ENCODE results near the gene PCDH17. TPM values are rescaled to one million over a fixed set of nuclear protein-coding genes. Genes with fewer than 3 reads are reported as not detected.

The PCDH17 gene
- total RNA-seq, 1 donor, result under 0.01 TPM

DNA sequence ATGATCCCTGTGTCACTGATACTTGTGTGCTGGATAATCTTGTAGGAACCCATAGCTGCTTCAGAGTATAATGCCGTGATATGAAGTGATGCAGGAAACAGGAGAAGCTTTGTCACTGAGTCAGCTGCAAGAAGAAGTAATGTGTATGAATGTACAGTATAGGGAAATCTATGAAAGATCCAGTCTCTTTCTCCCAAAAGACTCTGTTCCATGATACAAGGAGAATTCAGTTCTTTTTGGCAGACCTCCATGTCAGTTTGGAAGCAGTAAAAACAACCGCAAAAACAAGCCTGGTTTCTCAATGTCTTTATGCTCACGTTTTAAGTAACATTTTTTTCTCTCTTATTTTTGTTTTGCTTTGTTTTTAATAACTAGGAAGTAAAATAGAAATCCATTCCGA lies 33.9 kb downstream of the PCDH17 start:
- Histone ChIP-seq H3K4me3 (ENCODE audit: low read length) (no peak overlapping the region), H3K4me1 (ENCODE audit: insufficient read depth, low read length) (no peaks in the 10 kb centered on the region), H3K27me3 (ENCODE audit: insufficient read depth, low read length) (no peaks in the 10 kb centered on the region), H3K9me3 (ENCODE audit: low read depth, low read length) (peaks cover 5% of the 10 kb centered on the region)

GRCh38 chr13:57666131-57666953 lies 34.8 kb downstream of the PCDH17 start:
- Histone ChIP-seq H3K27me3 (ENCODE audit: insufficient read depth, low read length) (no peaks in the 10 kb centered on the region), H3K4me1 (ENCODE audit: insufficient read depth, low read length) (no peaks in the 10 kb centered on the region), H3K4me3 (ENCODE audit: low read length) (no peak overlapping the region), H3K9me3 (ENCODE audit: low read depth, low read length) (peaks cover 5% of the 10 kb centered on the region)

DNA sequence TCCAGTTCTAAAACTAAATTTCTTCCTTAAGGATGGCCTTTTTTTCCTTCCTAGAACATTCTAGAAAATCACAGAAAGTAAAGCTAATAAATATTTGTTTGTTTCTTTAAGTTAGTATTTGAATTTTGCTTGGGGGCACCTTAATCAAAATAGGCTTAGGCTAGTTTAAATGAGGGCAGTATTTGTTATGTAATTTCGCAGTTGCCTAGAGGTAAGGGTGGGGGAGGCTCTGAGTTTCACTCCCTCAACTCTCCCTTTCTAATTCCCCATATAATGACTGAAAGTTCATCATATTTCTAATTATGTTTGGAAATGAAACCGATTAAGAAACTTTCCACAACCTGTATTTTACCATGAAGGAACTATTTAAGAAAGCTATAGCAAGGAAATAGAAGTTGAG lies 40.6 kb downstream of the PCDH17 start:
- Histone ChIP-seq H3K4me3 (ENCODE audit: low read length) (no peak overlapping the region), H3K27me3 (ENCODE audit: insufficient read depth, low read length) (no peaks in the 10 kb centered on the region), H3K4me1 (ENCODE audit: insufficient read depth, low read length) (no peaks in the 10 kb centered on the region), H3K9me3 (ENCODE audit: low read depth, low read length) (peaks cover 5% of the 10 kb centered on the region)

GRCh38 chr13:57673197-57673596 lies 41.7 kb downstream of the PCDH17 start:
- Histone ChIP-seq H3K4me1 (ENCODE audit: insufficient read depth, low read length) (no peaks in the 10 kb centered on the region), H3K4me3 (ENCODE audit: low read length) (no peak overlapping the region), H3K27me3 (ENCODE audit: insufficient read depth, low read length) (no peaks in the 10 kb centered on the region), H3K9me3 (ENCODE audit: low read depth, low read length) (peaks cover 5% of the 10 kb centered on the region)

DNA sequence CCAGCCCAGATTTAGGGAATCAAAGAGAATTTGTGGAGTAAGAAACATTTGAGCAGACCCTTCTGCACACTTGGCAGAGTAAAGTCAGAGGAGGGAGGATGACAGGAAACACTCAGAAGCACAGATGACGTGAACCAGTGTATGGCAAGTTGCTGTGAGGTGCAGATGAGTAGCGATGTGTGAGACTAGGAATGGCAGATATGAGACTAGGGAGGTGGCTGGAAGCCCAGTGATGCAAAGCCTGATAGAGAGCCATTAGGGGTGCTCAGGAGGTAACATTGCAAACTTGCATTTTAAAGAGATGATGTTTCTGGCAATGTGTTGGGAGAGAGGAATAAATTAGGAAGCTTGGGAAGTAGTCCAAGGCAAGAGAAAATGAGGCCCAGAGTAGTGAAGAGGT lies 44.0 kb downstream of the PCDH17 start:
- Histone ChIP-seq H3K9me3 (ENCODE audit: low read depth, low read length) (no peaks in the 10 kb centered on the region), H3K27me3 (ENCODE audit: insufficient read depth, low read length) (no peaks in the 10 kb centered on the region), H3K4me3 (ENCODE audit: low read length) (no peak overlapping the region), H3K4me1 (ENCODE audit: insufficient read depth, low read length) (no peaks in the 10 kb centered on the region)

DNA sequence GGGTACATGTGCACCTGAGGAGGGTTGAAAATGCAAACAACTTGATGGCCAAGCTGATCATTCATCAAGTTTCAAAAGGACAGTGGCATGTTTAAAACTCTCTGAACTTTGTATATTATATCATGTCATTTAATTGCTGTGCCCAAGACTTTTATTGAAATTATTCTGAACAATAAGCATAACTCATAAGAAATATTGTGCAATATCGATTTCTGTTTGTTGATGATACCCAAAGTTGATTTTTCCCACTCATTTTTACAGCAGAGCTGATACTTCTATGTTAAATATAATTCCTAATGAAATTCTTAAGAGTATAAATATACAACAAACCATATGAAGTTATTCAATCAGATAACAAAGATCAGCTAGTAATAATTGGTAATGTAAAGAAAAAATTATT lies 49.1 kb downstream of the PCDH17 start:
- no peaks in the 10 kb centered on the region for H3K27me3 ChIP-seq (ENCODE audit: insufficient read depth, low read length)
- no peaks in the 10 kb centered on the region for H3K4me1 ChIP-seq (ENCODE audit: insufficient read depth, low read length)
- no peaks in the 10 kb centered on the region for H3K9me3 ChIP-seq (ENCODE audit: low read depth, low read length)
- no peak overlapping the region for H3K4me3 ChIP-seq (ENCODE audit: low read length)

GRCh38 chr13:57682128-57682716 lies 50.7 kb downstream of the PCDH17 start:
- no peak overlapping the region for H3K4me3 ChIP-seq (ENCODE audit: low read length)
- no peaks in the 10 kb centered on the region for H3K9me3 ChIP-seq (ENCODE audit: low read depth, low read length)
- H3K27me3 ChIP-seq (ENCODE audit: insufficient read depth, low read length), result no peaks in the 10 kb centered on the region
- no peaks in the 10 kb centered on the region for H3K4me1 ChIP-seq (ENCODE audit: insufficient read depth, low read length)

- no peak overlapping the region for H3K4me3 ChIP-seq (ENCODE audit: low read length)
- no peaks in the 10 kb centered on the region for H3K4me1 ChIP-seq (ENCODE audit: insufficient read depth, low read length)
- no peaks in the 10 kb centered on the region for H3K27me3 ChIP-seq (ENCODE audit: insufficient read depth, low read length)
- H3K9me3 ChIP-seq (ENCODE audit: low read depth, low read length), result no peaks in the 10 kb centered on the region
Measured at GRCh38 chr13:57698851-57699250, 67.3 kb downstream of the PCDH17 start.

DNA sequence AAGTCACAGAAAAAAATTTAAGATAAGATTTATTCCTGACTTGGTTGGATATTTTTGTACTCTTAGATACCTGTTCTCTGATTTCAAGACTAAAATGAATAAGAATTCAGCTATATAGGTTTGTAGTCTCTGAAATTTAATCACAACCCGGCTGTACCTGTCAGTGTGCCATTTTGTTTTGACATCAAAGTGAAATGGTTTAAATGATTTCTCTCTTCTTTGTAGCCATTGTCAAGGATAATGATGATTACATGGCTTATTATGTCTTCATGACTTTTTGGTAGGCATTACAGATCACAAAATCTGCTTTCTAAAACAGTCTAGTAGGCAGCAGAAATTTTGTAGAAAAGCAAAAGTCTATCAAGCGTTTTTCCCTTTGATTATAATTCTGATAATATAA lies 72.5 kb downstream of the PCDH17 start:
- H3K27me3 ChIP-seq (ENCODE audit: insufficient read depth, low read length), result no peaks in the 10 kb centered on the region
- H3K9me3 ChIP-seq (ENCODE audit: low read depth, low read length), result no peaks in the 10 kb centered on the region
- H3K4me1 ChIP-seq (ENCODE audit: insufficient read depth, low read length), result no peaks in the 10 kb centered on the region
- H3K4me3 ChIP-seq (ENCODE audit: low read length), result no peak overlapping the region

DNA sequence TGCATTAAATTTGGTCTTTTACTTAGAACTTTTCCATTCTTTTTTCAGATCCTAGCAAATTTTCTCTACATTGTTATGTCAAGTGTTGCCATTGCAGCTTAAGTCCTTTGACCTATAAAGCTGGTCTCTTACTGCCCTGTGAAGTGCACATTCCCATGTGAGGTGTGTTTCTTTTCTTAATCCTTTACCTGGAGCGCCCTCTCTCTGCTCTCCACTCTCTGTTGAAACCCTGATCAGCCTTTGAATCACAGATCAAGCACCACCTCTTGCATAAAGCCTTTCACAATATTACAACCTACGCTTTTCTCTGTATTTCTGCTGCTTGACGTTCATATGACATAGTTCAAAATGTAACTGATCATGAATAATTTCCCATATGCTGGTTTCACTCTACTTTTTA lies 84.8 kb downstream of the PCDH17 start:
- H3K9me3 ChIP-seq (ENCODE audit: low read depth, low read length), result no peaks in the 10 kb centered on the region
- H3K4me3 ChIP-seq (ENCODE audit: low read length), result no peak overlapping the region
- H3K4me1 ChIP-seq (ENCODE audit: insufficient read depth, low read length), result no peaks in the 10 kb centered on the region
- no peaks in the 10 kb centered on the region for H3K27me3 ChIP-seq (ENCODE audit: insufficient read depth, low read length)

DNA sequence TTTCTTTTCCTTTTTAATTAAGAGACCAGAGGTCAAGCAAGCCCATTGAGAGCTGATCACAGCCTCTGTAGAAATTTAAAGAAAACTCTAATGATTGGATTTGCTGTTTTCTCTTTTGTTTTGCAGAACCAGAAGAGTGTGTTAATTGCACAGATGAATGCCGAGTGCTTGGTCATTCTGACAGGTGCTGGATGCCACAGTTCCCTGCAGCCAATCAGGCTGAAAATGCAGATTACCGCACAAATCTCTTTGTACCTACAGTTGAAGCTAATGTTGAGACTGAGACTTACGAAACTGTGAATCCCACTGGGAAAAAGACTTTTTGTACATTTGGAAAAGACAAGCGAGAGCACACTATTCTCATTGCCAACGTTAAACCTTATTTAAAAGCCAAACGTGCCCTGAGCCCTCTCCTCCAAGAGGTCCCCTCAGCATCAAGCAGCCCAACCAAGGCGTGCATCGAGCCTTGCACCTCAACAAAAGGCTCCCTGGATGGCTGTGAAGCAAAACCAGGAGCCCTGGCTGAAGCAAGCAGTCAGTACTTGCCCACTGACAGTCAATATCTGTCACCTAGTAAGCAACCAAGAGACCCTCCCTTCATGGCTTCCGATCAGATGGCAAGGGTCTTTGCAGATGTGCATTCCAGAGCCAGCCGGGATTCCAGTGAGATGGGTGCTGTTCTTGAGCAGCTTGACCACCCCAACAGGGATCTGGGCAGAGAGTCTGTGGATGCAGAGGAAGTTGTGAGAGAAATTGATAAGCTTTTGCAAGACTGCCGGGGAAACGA lies 93.1 kb downstream of the PCDH17 start:
- Histone ChIP-seq H3K4me1 (ENCODE audit: insufficient read depth, low read length) (no peaks in the 10 kb centered on the region), H3K4me3 (ENCODE audit: low read length) (no peak overlapping the region), H3K9me3 (ENCODE audit: low read depth, low read length) (no peaks in the 10 kb centered on the region), H3K27me3 (ENCODE audit: insufficient read depth, low read length) (no peaks in the 10 kb centered on the region)

DNA sequence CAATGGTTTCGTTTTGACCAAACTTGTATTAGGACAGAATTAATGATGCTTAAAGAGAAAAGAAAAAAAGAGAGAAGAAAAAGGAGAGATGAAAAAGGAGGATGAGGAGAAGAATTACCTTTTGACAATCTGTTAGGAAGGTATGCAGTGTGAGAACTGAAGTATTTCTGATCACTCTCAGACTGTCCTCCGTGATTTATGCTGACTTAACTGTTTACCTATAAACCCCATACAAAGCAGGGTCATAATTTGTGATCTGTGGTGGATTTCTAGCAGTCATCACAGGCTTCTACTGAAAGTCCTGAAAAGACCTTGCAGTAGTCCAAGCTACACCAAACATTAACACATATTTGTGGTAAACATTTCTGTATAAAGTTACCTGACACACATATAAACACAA lies 93.9 kb downstream of the PCDH17 start:
- Histone ChIP-seq H3K9me3 (ENCODE audit: low read depth, low read length) (no peaks in the 10 kb centered on the region), H3K4me3 (ENCODE audit: low read length) (no peak overlapping the region), H3K4me1 (ENCODE audit: insufficient read depth, low read length) (no peaks in the 10 kb centered on the region), H3K27me3 (ENCODE audit: insufficient read depth, low read length) (no peaks in the 10 kb centered on the region)

- no peak overlapping the region for H3K4me3 ChIP-seq (ENCODE audit: low read length)
- H3K27me3 ChIP-seq (ENCODE audit: insufficient read depth, low read length), result no peaks in the 10 kb centered on the region
- no peaks in the 10 kb centered on the region for H3K4me1 ChIP-seq (ENCODE audit: insufficient read depth, low read length)
- no peaks in the 10 kb centered on the region for H3K9me3 ChIP-seq (ENCODE audit: low read depth, low read length)
Measured at GRCh38 chr13:57726981-57727380, 95.4 kb downstream of the PCDH17 start.

DNA sequence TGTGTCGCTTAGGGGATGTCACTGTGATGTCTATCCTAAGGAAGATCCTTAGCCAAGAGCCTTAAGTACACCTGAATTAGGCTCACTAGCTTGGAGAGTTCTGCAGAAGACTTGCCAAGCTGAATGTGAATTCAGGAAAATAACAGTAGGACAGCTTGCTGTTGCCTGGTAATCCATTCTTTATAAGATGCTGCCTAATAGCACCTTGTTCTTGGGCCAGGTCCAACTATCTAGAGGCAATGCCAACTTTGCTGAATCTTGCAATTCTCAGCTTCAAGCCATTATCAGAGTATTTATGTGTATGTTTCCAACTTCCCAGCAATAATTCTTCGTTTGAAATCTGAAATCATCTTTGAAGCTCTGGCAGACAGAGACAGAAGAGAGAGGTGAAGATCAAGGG lies 102.8 kb downstream of the PCDH17 start:
- Histone ChIP-seq H3K9me3 (ENCODE audit: low read depth, low read length) (no peaks in the 10 kb centered on the region), H3K4me3 (ENCODE audit: low read length) (no peak overlapping the region), H3K4me1 (ENCODE audit: insufficient read depth, low read length) (no peaks in the 10 kb centered on the region)

GRCh38 chr13:57739089-57739488 lies 107.5 kb downstream of the PCDH17 start:
- Histone ChIP-seq H3K27me3 (ENCODE audit: insufficient read depth, low read length) (no peaks in the 10 kb centered on the region), H3K4me1 (ENCODE audit: insufficient read depth, low read length) (no peaks in the 10 kb centered on the region), H3K4me3 (ENCODE audit: low read length) (no peak overlapping the region)

More for the DNA sequence above, 102.8 kb downstream of the PCDH17 start:
- H3K27me3 ChIP-seq (ENCODE audit: insufficient read depth, low read length), result no peaks in the 10 kb centered on the region

More at GRCh38 chr13:57739089-57739488, 107.5 kb downstream of the PCDH17 start:
- no peaks in the 10 kb centered on the region for H3K9me3 ChIP-seq (ENCODE audit: low read depth, low read length)
